Smooth muscle cell (in vitro differentiated cells): ENCODE data around the gene RNF149. TPM values are rescaled to one million over a fixed set of nuclear protein-coding genes. Genes with fewer than 3 reads are reported as not detected.
"Not testable (repeated sequence)": the region's sequence is repeated elsewhere in the genome, so short reads cannot be mapped to it uniquely, and the experiment has no call there.

Experiments
- DNase-seq: peaks from one replicate; lab custom pipeline; 2025; ENCODE audit not compliant: unreplicated experiment; lab: John Stamatoyannopoulos, UW
- H2AFZ ChIP-seq: fragments of 200-600 bp; sonication (generic); 2 replicates; pipeline ENCODE4 v1.6.0; 2016; ENCODE audit warnings: antibody characterized with exemption, low read depth, mild to moderate bottlenecking
- H3F3A ChIP-seq: fragments of 200-600 bp; sonication (generic); 2 replicates; pipeline ENCODE4 v1.6.0; 2017; ENCODE audit warnings: antibody characterized with exemption, low read depth
- H3K27ac ChIP-seq: fragments of 200-600 bp; sonication (generic); 2 replicates; pipeline ENCODE4 v1.5.1; 2016; ENCODE audit warnings: low read depth, mild to moderate bottlenecking
- H3K27me3 ChIP-seq: fragments of 200-600 bp; sonication (generic); 2 replicates; pipeline ENCODE4 v1.6.1; 2016; ENCODE audit warnings: low read depth, mild to moderate bottlenecking
- H3K36me3 ChIP-seq: fragments of 200-600 bp; sonication (generic); 2 replicates; pipeline ENCODE4 v1.5.1; 2016; ENCODE audit warnings: low read depth
- H3K4me1 ChIP-seq: fragments of 200-600 bp; sonication (generic); 2 replicates; pipeline ENCODE4 v1.5.1; 2016; ENCODE audit warnings: low read depth
- H3K4me2 ChIP-seq: fragments of 200-600 bp; sonication (generic); 2 replicates; pipeline ENCODE4 v1.6.0; 2016; ENCODE audit warnings: mild to moderate bottlenecking
- H3K4me3 ChIP-seq: fragments of 200-600 bp; sonication (generic); 2 replicates; pipeline ENCODE4 v1.5.1; 2016; ENCODE audit warnings: mild to moderate bottlenecking
- H3K79me2 ChIP-seq: fragments of 200-600 bp; sonication (generic); 2 replicates; pipeline ENCODE4 v1.6.0; 2016; ENCODE audit warnings: low read depth, mild to moderate bottlenecking
- H3K9ac ChIP-seq: fragments of 200-600 bp; sonication (generic); 2 replicates; pipeline ENCODE4 v1.6.0; 2016; ENCODE audit warnings: low read depth
- H3K9me3 ChIP-seq: fragments of 200-600 bp; sonication (generic); replicated peaks from 2 replicates; pipeline ENCODE4 v1.5.1; 2016; ENCODE audit warnings: low read depth
- H4K20me1 ChIP-seq: fragments of 200-600 bp; sonication (generic); 2 replicates; pipeline ENCODE4 v1.6.0; 2016; ENCODE audit warnings: low read depth
- CTCF ChIP-seq: fragments of 200-600 bp; sonication (generic); IDR thresholded peaks from 2 replicates; pipeline ENCODE4 v1.5.1; 2017; ENCODE audit warnings: borderline replicate concordance, mild to moderate bottlenecking, antibody characterized with exemption; ENCODE audit not compliant: insufficient read depth, poor library complexity, severe bottlenecking
- WGBS: methylation state at CpG from one replicate; pipeline ENCODE4 v1.1.7; 2016; ENCODE audit warnings: low lambda C conversion rate; 5-methylcytosine and 5-hydroxymethylcytosine counted together
- polyA plus RNA-seq: library from polyadenylated mRNA; unstranded; fragments of >200 nt; fragmentation: Nextera tagmentation; extraction: Ambion mirVana; gene quantifications from 2 replicates; pipeline ENCODE4 v1.2.1, GENCODE V29; 2016
- total RNA-seq: library from RNA; depleted of rRNA; stranded (reverse); fragments of >200 nt; gene quantifications from 2 replicates; pipeline ENCODE4 v1.2.3, GENCODE V29; 2014

The RNF149 gene
- total and polyA plus RNA-seq, 2 experiments from 2014 or later = 42.6 to 59.2 TPM

GRCh38 chr2:101252408-101253012 is 56.0 kb downstream of the RNF149 start, which contains the start of gene CNOT11:
Gene CNOT11 (plus strand): TSS chr2:101252886. CDS start chr2:101252965, 79 bp downstream.
- 1% methylated on average over 52 of the region's 63 CpGs for WGBS

GRCh38 chr2:101251844-101252407 is 56.6 kb downstream of the RNF149 start:
- peak overlapping the region; percentile 100 for H3K4me3 ChIP-seq
- H3K27ac ChIP-seq = peak overlapping the region; percentile 18
- TF ChIP-seq CTCF = peak; percentile 29
- H3K27me3 ChIP-seq = no peaks in the 10 kb centered on the region
- DNase-seq = no peak
- H3K4me1 ChIP-seq = peaks cover 17% of the 10 kb centered on the region
- no peaks in the 10 kb centered on the region for H3F3A ChIP-seq
- H3K4me2 ChIP-seq = peak overlapping the region; percentile 86
- peak overlapping the region; percentile 51 for H2AFZ ChIP-seq
- 6% methylated on average over 16 of the region's 16 CpGs for WGBS
- H3K9ac ChIP-seq = peak overlapping the region; percentile 2
- peaks cover 32% of the 10 kb centered on the region for H3K79me2 ChIP-seq
- peaks cover 16% of the 10 kb centered on the region for H4K20me1 ChIP-seq
- no peaks in the 10 kb centered on the region for H3K36me3 ChIP-seq
- H3K9me3 ChIP-seq = no peaks in the 10 kb centered on the region

More at GRCh38 chr2:101252408-101253012, 56.0 kb downstream of the RNF149 start, which contains the start of gene CNOT11:
- no peaks in the 10 kb centered on the region for H3K27me3 ChIP-seq
- H2AFZ ChIP-seq = peak within 1 kb of the TSS; percentile 73
- H3K79me2 ChIP-seq = peaks cover 35% of the 10 kb centered on the region
- H3K9ac ChIP-seq = peak within 1 kb of the TSS; percentile 99
- peak within 1 kb of the TSS; percentile 98 for H3K4me2 ChIP-seq
- no peak for TF ChIP-seq CTCF
- no peaks in the 10 kb centered on the region for H3K36me3 ChIP-seq
- H3K4me3 ChIP-seq = peak within 1 kb of the TSS; percentile 100
- H3F3A ChIP-seq = no peaks in the 10 kb centered on the region
- H3K4me1 ChIP-seq = peaks cover 17% of the 10 kb centered on the region
- peak within 1 kb of the TSS; percentile 92 for H3K27ac ChIP-seq
- peak; percentile 97 for DNase-seq
- no peaks in the 10 kb centered on the region for H3K9me3 ChIP-seq
- peaks cover 18% of the 10 kb centered on the region for H4K20me1 ChIP-seq

- WGBS = 42% methylated on average over 10 of the region's 10 CpGs
- H2AFZ ChIP-seq, H3K27me3 ChIP-seq, H3K36me3 ChIP-seq, H3K9me3 ChIP-seq, H3K9ac ChIP-seq, H3F3A ChIP-seq, H3K27ac ChIP-seq, DNase-seq: not testable (repeated sequence)
- H3K79me2 ChIP-seq = peaks cover 29% of the 10 kb centered on the region
- H3K4me1 ChIP-seq = peaks cover 17% of the 10 kb centered on the region
- peak overlapping the region; percentile 86 for H3K4me2 ChIP-seq
- peak overlapping the region; percentile 100 for H3K4me3 ChIP-seq
- peaks cover 12% of the 10 kb centered on the region for H4K20me1 ChIP-seq
These were observed 57.2 kb downstream of the RNF149 start for GRCh38 chr2:101251246-101251781.

- 70% methylated on average over 5 of the region's 5 CpGs for WGBS
- Histone ChIP-seq H3K9me3 (no peaks in the 10 kb centered on the region), H3K79me2 (peaks cover 18% of the 10 kb centered on the region), H4K20me1 (peaks cover 8% of the 10 kb centered on the region), H3F3A (no peaks in the 10 kb centered on the region), H3K4me1 (peaks cover 17% of the 10 kb centered on the region), H3K27me3 (no peaks in the 10 kb centered on the region), H3K4me3 (no peak overlapping the region), H3K4me2 (no peak overlapping the region), H3K27ac (no peak overlapping the region), H2AFZ (no peak overlapping the region), H3K9ac (no peak overlapping the region), H3K36me3 (no peaks in the 10 kb centered on the region)
- DNase-seq = no peak
- no peak for TF ChIP-seq CTCF
These were observed 58.7 kb downstream of the RNF149 start for GRCh38 chr2:101249826-101250225.

- H2AFZ ChIP-seq, H3K79me2 ChIP-seq, H3K4me2 ChIP-seq, H4K20me1 ChIP-seq, H3K27ac ChIP-seq, H3K9ac ChIP-seq, H3F3A ChIP-seq, H3K9me3 ChIP-seq, H3K4me1 ChIP-seq, H3K36me3 ChIP-seq, H3K4me3 ChIP-seq, H3K27me3 ChIP-seq, DNase-seq: not testable (repeated sequence)
- 84% methylated on average over 5 of the region's 5 CpGs for WGBS
These were observed 59.7 kb downstream of the RNF149 start for GRCh38 chr2:101248756-101249155.

GRCh38 chr2:101245468-101245867 is 63.0 kb downstream of the RNF149 start:
- H4K20me1 ChIP-seq, H3K9me3 ChIP-seq, H3K27ac ChIP-seq, H3K79me2 ChIP-seq, H3F3A ChIP-seq, H3K27me3 ChIP-seq, H3K4me3 ChIP-seq, H3K36me3 ChIP-seq, H2AFZ ChIP-seq, DNase-seq, H3K9ac ChIP-seq, H3K4me2 ChIP-seq, H3K4me1 ChIP-seq: not testable (repeated sequence)
- 93% methylated on average over 5 of the region's 5 CpGs for WGBS
